22Rv1 (cell line): ENCODE results near the gene TRPC4.
A peak's percentile ranks its signal among the peaks of the same experiment; 100 is the strongest.
"Not testable (repeated sequence)": the region's sequence is repeated elsewhere in the genome, so short reads cannot be mapped to it uniquely, and the experiment has no call there.

Experiments used
- H3K27ac ChIP-seq: fragments of 450-650 bp; 2 replicates; pipeline ENCODE4 v1.5.1; 2017
- ZFX ChIP-seq: fragments of 450-650 bp; IDR thresholded peaks from 2 replicates; pipeline ENCODE4 v1.6.1; 2017; ENCODE audit warnings: antibody characterized with exemption, borderline replicate concordance
- TF ChIP-seq, protein P1 (sequence below): fragments of 450-650 bp; IDR thresholded peaks from 2 replicates; pipeline ENCODE4 v1.5.1; 2017; ENCODE audit warnings: mild to moderate bottlenecking

The TRPC4 gene

DNA sequence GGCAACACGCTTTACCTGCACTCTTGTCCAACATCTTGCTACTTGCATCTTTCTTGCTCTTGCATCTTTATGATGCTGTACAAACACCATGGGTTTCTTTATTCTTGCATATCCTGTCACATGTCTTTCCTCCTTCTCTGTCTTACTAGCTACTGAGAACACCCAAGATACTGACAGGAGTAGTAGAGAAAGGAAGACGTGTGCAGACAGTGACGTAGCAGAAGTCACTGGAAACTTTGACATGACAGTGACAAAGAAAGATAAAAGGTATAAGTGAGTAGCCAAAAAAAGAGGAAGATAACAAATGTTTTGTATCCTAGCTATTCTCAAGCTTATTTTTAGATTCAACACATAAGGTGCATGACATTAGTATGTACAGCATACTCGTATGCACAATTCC, 34.2 kb downstream of the TRPC4 start:
- TF ChIP-seq ZFX, result no peak
- TF ChIP-seq, protein P1, sequence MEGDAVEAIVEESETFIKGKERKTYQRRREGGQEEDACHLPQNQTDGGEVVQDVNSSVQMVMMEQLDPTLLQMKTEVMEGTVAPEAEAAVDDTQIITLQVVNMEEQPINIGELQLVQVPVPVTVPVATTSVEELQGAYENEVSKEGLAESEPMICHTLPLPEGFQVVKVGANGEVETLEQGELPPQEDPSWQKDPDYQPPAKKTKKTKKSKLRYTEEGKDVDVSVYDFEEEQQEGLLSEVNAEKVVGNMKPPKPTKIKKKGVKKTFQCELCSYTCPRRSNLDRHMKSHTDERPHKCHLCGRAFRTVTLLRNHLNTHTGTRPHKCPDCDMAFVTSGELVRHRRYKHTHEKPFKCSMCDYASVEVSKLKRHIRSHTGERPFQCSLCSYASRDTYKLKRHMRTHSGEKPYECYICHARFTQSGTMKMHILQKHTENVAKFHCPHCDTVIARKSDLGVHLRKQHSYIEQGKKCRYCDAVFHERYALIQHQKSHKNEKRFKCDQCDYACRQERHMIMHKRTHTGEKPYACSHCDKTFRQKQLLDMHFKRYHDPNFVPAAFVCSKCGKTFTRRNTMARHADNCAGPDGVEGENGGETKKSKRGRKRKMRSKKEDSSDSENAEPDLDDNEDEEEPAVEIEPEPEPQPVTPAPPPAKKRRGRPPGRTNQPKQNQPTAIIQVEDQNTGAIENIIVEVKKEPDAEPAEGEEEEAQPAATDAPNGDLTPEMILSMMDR, result no peak
- no peak overlapping the region for H3K27ac ChIP-seq

DNA sequence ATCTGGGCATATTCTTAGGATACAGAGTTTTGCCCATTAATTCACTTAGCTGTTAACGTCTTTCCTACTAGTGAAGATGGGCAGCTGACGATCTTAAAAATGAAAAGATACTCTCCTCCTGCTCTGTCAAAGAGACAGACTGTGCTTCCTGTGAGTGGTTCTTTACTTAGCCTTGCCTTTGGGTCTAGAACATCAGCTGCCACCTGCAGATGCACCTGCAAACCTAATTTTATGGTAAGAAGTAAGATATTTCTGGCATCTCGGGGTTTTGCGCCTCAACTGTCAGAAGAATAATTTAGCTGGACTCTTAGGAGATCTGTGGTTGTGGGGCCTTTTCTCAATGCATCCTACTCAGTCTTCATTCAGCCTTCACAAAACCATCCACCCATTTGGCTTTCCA, 36.2 kb downstream of the TRPC4 start:
- TF ChIP-seq ZFX, result no peak
- no peak overlapping the region for H3K27ac ChIP-seq

DNA sequence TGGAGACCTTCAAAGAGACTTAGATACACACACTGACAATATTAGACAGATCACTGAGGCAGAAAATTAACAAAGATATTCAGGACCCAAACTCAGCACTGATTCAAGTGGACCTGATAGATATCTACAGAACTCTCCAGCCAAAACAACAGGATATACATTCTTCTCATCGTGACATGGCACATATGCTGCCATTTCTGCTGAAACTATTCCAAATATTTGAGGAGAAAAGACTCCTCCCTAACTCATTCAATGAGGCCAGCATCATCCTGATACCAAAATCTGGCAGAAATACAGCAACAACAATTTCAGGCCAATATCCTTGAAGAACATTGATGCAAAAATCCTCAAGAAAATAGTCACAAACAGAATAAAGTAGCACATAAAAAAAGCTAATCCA, 53.3 kb downstream of the TRPC4 start:
- TF ChIP-seq, protein P1, result no peak
- TF ChIP-seq ZFX, result no peak
- no peak overlapping the region for H3K27ac ChIP-seq

DNA sequence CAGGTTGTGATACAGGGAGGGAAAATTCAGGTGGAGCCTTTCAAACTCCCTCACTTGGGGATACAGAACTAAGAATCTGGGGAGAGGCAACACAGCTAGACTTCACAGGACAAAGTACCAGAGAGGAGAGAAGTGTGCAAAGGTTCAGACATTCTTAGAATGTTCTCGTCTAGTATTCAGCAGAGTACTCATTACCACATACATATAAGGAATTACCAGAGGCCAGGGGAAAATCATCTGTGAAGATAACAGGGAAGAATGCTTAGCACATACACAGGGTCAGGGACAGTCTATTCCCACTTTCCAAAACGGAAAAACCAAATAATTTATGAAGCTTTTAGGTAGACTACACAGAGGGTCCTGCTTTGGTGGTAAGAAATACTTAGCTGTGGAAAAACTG, 58.1 kb downstream of the TRPC4 start:
- TF ChIP-seq, protein P1, result no peak
- no peak for TF ChIP-seq ZFX

DNA sequence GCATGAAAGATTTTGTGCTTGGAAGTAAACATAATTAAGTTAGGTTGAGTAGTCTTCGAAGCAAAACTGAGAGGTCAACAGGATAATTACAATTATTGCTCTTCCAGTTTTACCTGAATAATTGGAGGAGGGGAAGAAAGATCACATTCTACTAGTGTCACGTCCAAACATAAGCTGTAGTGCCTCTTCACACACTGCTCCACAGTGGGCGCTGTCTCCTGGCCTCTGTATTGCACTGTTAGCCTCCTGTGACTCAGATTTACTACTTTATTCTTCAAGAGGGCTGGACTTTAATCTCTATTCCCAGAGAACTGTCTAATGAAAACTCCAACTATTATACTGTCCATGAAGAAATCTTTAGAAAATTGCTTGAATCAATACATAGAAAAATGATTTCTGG, 62.9 kb downstream of the TRPC4 start:
- H3K27ac ChIP-seq, result no peak overlapping the region
- TF ChIP-seq, protein P1, result peak; percentile 32; the same call in 1 of the 2 replicates
- no peak for TF ChIP-seq ZFX

More for the DNA sequence above, 58.1 kb downstream of the TRPC4 start:
- H3K27ac ChIP-seq, result no peak overlapping the region

DNA sequence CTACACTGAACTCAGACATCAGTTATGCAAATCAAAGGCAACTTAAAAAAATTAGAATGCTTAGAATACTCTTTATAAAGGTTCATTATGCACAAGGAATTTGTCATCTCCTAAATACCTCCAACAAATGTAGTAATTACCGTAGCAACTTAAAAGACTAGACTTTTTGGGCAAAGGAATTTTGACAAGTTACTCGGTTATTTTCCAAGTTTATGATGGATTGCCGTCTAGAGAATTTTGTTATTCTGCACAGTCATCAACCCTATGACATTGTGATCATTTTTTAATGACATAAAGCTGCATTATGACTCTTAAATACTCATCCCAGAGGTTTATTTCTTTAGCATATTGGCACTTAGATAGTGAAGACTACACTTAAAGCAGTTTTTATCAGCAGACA, 71.9 kb downstream of the TRPC4 start:
- no peak overlapping the region for H3K27ac ChIP-seq
- TF ChIP-seq ZFX, result no peak
- TF ChIP-seq, protein P1, result no peak

DNA sequence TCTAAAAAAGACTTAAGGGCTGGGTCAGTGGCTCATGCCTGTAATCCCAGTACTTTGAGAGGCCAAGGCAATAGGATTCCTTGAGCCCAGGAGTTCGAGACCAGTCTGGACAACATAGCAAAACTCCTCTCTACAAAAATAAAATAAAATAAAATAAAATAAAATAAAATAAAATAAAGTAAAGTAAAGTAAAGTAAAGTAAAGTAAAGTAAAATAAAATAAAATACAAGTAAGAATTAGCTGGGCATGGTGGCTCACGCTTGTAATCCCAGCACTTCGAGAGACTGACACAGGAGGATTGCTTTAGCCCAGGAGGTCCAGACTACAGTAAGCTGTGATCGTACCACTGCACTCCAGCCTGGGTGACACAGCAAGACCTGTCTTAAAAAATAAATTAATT, 72.8 kb downstream of the TRPC4 start:
- not testable (repeated sequence) for H3K27ac ChIP-seq

DNA sequence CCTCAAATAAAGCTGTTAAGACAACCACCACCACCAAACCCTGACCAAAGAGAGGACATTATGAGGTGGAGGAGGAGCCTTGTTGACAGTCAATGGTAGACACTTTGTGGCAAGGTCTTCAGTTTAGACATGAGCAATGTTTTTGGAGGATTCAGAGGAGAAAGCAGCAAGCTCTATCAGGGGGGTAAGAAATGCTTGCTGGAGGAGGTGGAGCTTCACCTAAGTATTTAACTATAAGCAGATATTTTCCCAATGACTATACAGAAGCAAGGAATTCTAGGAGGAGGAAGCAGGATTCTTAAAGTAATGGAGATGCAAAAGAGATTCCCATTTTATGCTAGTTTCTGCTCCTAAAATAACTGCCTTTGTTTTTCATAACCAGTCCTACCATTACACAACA, 74.2 kb downstream of the TRPC4 start:
- TF ChIP-seq ZFX, result no peak
- H3K27ac ChIP-seq, result no peak overlapping the region

DNA sequence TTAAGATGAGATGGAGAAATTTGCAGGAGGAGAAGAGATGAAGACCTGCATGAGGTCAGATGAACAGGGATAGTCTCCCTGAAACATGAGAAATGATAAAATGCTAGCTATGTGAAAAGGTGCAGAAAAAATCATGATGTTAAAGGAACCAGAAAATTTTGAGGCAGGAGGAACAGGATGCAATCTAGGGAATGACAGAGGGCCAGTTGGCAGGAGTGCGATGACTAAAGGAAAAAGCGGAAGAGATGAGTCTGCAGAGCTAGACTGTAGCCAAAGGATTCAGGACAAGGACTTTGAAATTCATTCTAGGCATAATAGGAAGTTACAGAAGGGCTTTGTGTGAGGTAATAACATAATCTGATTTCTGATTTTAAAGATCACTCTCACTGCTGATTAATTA, 77.9 kb downstream of the TRPC4 start:
- no peak overlapping the region for H3K27ac ChIP-seq
- TF ChIP-seq, protein P1, result no peak
- no peak for TF ChIP-seq ZFX
